Measurements from ENCODE around the gene LBX1.

The LBX1 gene, protein sequence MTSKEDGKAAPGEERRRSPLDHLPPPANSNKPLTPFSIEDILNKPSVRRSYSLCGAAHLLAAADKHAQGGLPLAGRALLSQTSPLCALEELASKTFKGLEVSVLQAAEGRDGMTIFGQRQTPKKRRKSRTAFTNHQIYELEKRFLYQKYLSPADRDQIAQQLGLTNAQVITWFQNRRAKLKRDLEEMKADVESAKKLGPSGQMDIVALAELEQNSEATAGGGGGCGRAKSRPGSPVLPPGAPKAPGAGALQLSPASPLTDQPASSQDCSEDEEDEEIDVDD

DNA sequence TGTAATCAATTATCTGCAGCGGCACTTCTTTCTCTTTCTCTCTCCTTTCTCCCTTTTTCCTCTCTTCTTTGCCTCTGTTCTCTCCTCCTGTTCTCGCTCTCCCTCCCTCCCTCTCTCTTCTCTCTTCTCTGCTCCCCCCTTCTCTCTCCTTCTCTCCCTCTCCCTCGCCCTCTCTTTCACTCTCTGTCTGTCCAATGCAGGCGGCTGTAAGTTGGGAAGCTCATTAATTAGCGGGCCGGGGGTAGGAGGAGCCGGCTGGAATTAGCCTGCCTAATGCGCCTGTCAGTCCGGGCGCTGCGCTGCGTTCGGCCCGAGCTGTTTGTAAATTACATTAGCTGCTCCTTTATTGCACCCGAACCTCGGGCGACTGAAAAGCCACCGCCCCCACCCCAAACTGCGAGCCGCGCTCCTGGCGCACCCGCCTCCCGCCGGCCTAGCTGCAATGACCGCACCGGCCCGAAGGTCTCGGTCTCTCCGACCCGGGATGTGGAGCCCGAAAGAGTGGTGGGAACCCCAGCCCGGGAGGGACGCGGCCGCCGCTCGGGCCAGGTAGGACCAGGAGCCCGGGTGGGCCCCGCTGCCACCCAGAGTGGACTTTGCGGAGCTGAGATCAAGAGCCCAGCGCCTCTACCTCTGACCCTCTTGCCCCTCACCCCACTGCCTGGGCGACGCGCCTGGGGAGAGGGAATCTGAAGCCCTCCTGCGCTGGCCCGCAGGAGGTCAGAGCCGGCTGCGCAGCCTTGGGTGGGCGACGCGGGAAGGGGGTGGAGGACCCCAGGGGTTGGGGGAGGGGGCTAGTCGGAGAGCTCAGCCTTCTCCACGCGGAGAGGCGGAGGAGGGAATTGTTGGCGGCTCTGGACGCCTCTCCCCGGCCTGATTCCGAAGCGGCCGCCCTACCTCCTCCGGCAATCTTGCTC is at the start of gene LBX1:
Gene LBX1 (minus strand): TSS at position 198 of the 917 bp plus-strand sequence. CDS start 648 bp downstream, outside the sequence.
- no peak for DNase-seq (ENCODE audit: low spot score)

DNA sequence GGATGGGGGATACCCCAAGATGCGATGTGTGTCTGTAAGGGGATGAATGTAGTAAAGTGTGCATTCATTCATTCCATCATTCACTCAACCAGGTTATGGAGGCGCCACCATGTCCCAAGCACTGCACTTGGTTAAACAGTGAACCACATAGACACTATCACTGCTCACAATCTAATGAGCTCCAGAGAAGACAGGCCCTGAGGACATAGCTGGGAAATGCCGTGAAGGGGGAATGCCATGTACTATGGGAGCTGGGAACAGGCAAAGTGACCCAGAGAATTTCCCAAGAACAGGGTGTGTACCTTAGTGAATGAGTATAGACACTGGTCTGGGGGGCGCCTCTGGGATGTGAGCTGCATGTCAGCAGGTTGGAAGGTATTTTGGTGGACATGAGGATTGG is 44.5 kb upstream of the LBX1 start:
- no peak for DNase-seq (ENCODE audit: low spot score)

DNA sequence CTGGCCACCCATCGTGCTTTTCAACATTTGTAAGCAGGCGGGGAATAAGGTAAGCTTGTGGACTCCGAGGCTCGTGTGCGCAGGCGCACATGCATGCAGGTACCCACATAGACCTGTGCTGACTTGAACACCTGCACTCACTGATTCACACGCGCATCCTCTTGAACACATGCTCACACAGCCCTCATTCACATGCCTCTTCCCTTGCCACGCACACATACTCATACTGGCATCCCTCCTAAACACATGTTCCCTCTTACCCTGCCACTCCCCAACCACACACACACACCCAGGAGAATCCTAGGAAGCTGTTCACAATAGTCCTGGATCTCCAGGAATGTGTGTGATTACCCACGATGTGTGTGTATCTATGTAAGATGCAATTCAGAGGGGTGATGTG is 44.1 kb upstream of the LBX1 start:
- no peak for DNase-seq (ENCODE audit: low spot score)

DNA sequence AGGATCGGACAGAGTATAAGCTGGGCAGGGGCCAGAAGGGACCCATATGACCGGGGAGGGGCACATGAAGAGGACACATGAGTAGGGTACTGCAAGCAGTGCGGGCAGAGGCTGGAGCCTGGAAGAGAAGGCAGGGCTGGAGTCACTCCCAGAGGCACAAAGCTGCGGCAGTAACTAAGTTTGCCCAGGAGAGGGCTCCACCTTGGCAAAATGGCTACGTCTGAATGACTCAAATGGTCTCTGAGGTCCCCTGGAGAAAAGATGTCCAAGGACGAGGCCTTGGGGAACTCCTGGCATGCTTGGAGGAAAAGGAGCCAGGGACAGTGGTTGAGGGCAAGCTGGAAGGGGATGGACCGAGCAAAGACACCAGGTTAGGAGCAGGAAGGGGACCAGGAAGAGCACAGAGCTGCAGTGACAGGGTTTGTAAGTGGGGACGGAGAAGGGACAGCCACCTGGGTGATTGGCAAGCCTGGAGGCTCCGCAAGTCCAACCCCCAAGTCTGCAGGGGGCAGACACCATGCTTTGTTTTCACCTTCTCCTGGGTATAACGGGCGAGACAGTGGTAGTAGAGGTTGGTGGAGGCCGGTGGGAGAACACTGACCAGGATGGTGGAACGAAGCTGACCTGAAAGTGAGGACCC is 43.1 kb upstream of the LBX1 start:
- peak; percentile 85 for DNase-seq (ENCODE audit: low spot score)

DNA sequence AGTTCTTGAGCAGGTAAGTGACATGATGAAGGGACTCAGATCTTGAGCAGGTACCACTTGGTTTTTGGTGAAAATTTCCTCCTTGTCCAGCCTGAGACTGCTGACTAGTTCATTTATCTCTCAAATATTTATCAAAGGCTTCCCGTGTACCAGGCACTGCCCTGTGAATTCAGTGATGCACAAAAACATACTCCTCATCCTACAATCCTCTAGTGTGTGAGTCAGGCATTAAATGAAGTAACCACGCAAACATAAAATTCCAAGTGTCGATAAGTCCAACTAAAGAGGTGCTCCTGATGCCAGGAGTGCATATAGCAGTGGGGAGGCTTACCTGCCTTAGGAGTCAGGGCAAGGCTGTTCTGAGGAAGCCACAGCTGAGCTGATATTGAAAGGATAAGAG is 41.5 kb upstream of the LBX1 start:
- no peak for DNase-seq (ENCODE audit: low spot score)

DNA sequence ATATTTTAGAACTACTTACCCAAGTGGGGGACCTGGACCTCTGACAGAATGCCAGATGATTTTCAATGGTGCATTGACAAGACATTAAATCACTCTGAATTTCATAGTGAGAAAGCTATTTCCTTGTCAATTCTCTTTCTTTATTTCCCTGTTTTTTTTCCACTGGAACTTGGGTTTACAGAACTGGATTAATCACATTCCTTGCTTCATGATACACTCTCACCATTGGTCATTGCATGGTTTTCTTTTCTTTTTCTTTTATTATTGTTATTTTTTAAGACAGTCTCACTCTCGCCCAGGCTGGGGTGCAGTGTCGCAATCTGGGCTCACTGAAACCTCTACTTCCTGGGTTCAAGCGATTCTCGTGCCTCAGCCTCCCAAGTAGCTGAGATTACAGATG is 38.5 kb upstream of the LBX1 start:
- no peak for DNase-seq (ENCODE audit: low spot score)

DNA sequence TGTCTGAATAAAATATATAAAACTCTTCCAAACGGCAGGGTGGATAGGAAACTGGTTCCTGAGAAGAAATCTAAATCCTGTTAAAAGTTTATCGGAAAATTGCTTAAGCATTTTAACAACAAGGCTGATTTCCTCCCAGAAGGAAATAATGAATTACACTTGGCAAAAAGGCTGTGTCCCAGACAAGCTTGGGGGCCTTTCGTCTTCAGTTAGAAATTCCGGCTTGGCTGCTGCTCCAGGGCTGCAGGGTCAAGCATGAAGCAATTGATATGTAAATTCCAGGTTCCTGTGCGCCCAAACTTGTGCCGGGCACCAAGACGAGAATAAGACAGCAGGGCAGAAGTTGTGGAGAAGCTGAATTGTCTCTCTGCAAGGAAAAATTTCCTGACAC is 38.0 kb upstream of the LBX1 start:
- DNase-seq (ENCODE audit: low spot score), result no peak

DNA sequence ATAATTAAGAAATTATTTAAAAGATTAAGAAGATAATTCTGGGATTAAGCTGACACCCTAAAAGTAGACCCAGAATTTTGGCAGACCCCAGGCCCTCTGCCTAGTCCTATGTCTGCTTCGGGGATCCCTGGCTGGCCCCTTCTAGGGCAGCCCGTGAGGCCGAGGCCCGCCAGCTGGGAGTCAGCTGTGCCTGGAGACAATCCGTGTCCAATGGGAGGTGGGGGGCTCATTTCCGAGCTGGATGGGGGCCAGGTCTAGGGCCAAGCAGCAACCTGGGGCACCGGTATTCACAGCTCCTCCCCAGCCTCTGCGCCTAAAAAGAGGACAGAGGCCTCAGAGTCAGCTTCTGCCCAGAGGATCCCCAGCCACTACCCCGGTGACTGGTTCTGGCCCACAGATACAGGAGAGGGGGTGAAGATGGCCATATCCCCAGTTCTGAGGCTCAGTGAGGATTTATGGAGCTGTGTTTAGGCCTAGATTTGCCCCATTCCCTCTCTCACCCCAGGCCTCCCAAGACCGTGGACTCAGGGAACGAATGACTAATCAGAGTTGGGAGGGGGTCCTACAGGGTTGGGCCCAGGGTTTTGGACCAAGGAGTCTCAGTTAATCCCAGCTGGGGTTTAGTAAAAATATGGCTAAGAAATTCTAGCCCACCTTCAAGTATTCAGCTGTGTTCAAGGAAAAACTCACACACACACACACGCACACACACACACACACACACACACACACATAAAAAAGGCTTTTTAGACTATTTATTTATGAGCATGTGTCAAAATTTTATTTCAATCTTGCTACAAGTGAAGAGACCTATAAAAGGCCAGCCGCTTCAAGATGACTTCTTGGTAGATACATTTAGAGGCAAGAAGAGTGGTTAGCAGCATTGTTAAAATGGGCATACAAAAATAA is 37.4 kb upstream of the LBX1 start:
- DNase-seq (ENCODE audit: low spot score), result no peak

DNA sequence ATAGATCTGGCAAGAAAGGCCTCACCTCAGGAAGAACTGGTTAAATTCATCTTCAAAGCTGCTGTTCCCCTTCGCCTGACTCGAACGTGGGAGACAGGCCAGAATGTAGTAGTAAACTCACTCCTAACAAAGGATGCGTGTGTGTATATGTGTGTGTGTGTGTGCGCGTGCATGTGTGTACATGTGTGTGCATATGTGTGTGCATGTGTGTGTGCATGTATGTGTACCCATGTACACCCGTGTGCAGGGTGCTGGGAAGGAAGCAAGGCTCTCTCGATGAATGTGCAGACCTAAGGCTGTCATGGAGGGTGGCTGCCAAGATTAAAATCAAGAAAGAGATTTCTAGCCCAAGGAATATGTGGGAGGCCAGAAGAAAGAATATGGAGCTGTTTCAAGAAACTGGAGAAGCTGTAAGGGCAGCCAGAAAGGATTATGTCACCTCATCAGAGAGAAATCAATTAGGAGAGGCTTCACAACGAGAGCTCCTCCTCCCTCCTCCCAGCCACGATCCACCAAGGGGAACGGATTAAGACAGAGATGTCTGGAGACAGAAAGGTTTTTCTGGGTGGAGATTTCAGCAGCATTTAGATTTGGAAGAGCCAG is 34.0 kb upstream of the LBX1 start:
- no peak for DNase-seq (ENCODE audit: low spot score)

DNA sequence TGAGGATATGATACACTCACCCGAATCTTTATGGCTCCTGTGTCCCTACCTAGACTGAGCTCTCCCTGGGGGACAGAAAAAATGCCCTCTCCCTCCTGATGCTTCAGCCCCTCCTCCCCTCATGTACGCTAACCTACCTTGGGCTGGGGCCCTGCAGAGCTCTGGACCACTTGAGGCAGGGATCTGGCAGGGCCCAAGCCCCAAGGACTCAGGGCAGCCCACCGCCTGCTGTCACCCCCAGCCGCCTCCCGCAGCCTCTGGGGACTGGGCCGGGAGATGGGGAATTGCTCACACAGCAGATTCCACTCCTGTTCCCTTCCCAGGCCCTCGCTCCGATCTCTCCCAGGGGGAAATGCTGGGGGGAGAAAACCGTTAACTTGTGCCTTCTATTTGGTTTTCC is 32.9 kb upstream of the LBX1 start:
- no peak for DNase-seq (ENCODE audit: low spot score)

DNA sequence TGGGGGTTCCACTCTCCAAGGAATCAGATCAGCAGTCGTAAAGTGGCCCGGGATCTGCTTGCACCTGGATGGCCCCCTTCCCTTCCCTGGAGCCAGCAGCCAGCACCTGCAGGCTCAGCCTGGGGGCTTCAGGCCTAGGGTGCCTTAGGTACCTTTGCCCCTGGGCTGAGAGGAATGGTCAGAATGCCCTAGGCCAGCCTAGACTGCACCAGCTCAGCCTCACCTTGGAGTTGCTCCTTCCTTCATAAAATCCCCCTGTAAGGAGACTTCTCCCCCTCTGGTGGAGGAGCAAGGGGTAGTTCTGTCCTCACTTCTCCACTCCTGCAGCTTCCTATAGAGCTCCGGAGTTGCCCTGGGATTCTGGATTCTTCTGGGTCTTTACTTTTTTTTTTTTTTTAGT is 32.4 kb upstream of the LBX1 start:
- no peak for DNase-seq (ENCODE audit: low spot score)

DNA sequence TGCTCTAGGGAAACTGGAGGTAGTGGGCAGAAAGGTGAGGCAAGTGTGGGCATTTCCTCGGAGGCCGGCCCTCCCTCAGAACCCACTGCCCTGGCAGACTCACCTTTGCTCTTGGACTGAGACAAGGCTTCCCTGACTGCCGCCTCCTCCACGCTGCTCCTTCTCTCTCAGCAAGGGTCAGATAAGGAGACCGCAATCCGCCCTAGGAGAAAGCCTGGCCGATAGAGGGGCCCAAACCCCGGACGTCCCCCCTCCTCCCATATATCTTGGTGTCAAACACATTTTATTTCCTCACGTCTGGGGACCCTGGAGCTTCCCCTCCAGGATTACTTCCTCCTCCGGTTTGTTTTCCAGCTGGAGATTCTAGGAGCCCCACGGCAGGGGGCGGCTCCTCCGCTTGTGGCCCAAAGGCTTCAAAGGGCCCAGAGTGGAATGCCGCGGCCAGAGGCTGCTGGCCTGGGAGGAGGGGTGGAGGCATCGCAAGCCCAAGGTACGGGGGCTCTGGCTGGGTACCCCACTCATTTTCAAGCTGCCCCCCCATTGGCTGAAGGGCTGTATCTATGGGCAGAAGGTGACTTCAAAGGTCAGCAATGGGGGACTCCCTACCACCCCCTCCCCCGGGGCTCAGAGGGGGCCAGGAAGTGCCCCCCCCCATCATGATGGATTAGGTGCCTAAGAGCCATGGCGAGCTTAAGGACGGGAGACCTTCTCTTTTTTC is 31.7 kb upstream of the LBX1 start:
- no peak for DNase-seq (ENCODE audit: low spot score)

DNA sequence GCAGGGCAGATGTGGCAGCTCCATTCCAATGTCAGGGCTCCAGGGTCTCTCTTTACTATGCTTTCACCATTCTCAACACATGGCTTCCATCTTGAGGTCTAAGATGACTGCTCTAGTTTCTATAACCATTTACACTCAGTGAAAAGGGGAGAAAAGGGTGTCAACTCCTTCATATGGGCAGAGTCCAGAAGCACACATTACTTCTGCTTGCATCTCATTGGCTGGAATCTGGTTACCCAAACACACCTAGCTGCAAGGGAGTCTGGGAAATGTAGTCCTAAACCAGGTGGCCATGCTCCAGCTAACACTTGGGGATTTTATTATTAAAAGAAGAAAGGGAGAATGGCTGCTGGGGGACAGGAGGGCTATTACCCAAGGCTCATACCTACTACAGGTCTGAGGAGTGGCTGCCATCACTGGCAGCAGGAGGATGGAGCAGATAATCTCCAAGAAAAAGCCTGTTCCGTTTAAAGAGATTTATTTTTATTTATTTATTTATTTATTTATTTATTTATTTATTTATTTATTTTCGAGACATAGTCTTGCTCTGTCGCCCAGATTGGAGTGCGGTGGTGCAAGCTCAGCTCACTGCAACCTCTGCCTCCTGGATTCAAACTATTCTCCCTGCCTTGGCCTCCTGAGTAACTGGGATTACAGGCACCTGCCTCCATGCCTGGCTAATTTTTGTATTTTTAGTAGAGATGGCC is 29.1 kb upstream of the LBX1 start:
- peak; percentile 90 for DNase-seq (ENCODE audit: low spot score)

DNA sequence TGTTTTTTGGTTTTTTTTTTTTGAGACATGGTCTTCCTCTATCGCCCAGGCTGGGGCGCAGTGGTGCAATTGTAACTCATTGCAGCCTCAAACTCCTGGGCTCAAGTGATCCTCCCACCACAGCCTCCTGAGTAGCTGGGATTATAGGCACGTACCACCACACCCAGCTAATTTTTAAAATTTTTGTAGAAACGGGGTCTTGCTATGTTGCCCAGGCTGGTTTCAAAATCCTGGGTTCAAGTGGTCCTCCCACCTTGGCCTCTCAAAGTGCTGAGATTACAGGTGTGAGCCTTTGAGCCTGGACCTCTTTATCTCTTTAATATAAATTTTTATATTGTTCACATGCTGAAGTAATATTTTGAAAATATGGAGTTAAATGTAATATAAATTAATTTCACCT is 28.2 kb upstream of the LBX1 start:
- DNase-seq (ENCODE audit: low spot score), result no peak

DNA sequence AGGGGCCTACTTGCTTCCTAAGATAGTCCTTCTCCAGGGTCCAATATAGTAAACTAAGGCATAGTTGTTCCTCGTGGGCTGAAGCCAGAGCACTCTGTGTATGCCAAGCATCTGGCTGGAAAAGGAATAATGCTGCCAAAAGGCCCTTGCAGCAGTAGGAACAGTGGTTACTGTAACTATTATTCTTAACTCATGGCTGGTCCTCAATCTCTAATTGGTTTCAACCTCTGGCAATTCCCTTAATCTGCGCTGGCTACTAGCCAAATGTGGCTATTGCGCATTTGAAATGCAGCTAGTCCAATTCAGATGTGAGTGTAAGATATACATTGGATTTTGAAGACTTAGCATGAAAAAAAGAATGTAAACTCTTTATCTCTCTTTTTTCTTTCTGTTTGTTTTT is 27.8 kb upstream of the LBX1 start:
- no peak for DNase-seq (ENCODE audit: low spot score)

DNA sequence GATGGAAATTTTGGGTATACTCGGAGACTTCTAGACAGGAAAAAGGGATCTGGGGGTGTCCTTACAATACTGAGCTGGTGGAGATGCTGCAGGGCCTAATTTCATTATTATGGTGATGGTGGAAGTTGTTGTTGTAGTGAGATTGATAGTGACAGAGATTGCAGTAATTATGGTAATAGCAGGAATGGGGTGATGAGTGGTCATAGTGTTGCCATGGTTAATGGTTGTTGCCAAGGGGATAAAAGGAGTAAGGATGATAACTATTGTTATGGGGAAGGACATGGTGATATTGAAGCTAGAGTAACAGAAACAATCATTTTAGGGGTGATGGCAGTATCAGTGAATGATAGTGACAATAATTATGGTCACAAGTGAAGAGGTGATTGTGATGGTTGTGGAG is 27.1 kb upstream of the LBX1 start:
- no peak for DNase-seq (ENCODE audit: low spot score)

DNA sequence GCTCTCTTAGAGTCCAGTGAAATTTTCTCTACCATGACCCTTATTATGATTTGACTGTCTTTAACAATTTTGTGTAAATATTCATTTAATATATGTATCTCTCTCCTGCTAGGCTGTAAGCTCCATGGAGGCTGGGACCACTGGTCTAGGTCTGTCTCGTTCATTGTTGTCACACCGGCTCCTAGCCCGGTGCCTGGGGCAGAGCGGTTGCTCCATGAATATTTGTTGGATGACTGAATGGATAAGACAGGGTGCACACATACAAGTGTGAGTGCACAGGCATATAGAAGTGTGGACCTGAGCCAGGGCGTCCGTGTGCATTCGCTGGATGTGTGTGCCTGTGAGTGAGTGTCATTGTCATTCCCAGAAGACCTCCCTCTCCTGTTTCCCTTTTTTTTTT is 20.9 kb upstream of the LBX1 start:
- DNase-seq (ENCODE audit: low spot score), result no peak

DNA sequence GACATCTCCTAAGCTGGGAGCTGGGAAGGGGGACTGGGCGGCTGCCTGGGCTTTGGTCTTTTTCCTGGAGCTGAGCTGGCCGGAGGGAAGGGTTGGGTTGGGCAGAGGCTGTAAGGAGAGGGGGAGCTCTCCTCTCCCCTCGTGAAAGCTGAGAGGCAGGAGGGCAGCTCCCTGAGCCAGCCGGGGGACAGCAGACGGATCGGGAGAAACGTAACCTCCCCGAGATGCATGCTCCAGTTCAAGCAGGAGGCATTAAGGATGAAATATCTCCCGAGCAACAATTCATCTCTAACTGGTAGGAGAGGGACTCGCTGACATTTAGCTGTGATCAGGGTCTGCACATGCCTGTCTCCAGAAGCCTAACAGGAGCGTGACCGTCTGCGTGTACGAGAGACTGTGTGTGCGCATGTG is 19.9 kb upstream of the LBX1 start:
- no peak for DNase-seq (ENCODE audit: low spot score)

DNA sequence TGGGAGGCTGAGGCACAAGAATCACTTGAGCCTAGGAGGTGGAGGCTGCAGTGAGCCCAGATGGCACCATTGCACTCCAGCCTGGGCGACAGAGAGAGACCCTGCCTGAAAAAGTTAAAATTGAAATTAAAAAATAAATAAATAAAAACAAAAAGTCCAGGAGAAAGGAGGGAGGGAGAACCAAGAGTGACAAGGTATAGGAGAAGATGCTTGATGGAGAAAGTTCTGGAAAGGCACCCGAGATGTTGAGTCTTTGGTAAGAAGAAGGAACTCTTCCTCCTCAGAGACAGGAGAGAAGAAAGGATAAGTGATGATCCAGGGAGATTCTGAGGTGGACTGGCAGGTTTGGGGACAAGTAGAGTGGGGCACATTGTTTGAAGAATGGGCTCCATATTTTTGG is 17.4 kb upstream of the LBX1 start:
- no peak for DNase-seq (ENCODE audit: low spot score)

DNA sequence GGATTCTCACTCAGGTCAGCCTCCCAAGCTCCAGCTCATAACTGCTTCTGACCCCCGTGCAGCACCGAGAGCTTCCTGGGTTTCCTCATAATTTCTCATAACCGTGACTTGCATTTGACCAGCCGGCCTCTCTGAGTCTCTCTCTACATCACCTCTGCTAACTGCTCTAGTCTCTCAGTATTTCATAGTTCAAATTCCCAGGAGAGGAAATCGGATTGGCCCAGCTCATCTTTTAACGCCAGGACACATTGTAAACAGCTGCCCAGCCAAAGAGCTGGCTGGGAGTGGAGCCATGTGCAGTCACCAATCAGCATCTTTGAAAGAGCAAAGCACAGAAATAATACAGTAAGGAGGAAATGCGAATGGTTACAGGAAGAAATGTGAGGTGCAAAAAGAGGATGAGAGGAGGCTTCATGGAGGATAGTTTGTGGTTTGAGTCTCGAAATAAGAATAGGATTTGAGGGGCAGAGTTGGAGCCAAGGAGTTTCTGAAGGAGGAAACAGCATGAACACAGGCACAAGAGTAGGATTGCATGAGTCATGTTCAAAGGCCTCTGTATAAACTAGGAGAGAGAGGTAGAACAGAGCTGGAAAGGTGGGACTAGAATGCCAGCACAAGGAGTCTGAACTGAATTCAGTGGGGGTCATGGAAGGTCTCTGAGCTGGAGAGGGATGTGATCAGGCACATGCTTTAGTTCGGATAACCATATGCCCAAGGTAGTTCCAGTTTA is 15.2 kb upstream of the LBX1 start:
- no peak for DNase-seq (ENCODE audit: low spot score)
